Measurements from ENCODE around the gene GPD2.

Gene GPD2

DNA sequence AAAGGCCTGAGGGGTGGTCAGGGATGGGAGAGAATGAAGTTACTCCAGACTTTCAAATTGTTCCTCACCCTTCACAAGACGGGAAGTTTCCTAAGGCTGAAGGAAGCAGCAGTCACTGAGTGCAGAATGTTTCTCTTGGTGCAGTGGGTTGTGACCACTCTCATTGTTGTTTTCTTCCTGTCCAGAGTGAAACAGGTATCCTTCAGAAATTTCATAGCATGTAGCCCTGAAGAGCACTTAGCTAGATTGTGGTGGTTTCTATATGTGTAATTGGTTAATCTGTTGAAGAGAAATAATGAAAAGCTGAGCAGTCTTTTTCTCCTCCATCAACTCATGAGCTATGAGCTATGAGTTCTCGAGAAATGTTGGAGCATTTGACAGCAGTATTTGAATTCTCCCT lies 96.8 kb downstream of the GPD2 start:
- no peak for DNase-seq (ENCODE audit: low read depth)

DNA sequence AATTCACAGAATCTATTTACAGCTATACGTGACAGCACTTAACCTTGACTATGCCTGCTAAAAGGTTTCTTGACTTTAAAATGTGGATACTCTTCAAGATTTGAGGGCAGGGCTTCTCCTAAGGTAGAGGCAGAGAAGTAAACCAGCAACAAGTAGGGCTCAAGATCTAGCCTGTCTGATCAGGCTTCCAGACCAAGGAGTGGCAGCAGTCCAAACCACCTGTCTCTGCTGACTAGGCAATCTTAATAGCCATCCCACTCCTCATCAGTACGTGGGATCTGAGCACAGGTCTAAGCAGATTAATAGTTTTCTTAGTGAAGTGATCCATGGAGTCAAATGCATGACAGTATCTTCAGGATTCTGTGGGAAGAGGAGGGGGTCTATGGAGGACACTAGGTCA lies 100.4 kb downstream of the GPD2 start:
- DNase-seq (ENCODE audit: low read depth): no peak

- no peak for DNase-seq (ENCODE audit: low read depth)
Measured at GRCh38 chr2:156537141-156537540, 101.0 kb downstream of the GPD2 start.

DNA sequence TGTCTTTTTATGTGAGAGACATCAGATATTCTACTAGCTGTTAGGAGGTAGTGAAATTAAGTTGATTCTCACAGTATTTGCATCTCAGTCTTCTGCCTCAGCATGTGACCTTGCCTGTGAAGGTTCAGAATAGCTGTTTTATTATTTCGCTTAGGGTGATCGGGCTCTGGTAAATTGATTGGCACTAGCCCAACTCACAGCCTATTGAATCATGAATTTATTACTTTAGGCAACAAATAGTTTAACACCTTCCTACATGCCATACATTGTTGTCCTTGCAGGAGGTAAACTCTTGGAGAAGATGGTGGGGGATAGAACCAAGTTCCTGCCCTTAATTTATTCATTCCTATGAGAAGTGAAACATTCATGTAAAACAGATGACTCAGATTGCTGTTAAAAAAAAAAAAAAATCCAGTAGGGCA lies 101.9 kb downstream of the GPD2 start:
- DNase-seq (ENCODE audit: low read depth): no peak

DNA sequence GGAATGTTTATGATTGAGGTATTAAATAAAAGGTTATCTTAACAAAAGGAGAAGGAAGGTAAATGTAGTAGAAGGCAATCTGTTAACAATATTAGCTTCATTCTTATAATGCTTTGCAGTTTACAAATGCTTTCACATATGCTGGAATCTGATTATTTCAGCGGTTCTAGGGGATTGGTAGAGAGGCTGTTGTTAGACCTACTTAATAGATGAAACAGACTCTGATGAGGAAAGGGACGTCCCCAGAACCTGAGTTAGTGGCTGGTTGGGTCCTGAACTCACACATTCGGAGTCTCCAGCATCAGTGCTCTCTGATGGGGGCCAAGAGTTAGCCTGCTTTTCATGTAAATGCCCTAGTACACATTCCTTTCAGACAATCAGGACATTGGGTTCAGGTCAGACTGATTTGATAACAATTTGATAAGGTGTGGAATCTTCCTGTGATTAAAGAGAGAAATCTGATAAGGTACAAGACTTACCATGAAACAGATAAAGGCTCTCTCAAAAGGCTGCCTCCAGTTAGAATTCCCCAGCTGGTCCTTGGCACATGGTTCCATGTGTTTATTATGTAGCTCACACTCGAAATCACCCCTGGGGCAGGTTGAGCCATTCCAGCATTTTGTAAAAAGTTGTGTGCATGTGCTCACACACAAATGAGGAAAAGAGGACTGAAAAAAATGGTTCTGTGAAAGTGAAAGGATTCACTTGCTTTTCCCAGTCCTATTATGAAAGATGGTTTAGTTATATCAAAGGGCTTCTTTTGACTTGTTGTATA lies 103.1 kb downstream of the GPD2 start:
- no peak for DNase-seq (ENCODE audit: low read depth)

DNA sequence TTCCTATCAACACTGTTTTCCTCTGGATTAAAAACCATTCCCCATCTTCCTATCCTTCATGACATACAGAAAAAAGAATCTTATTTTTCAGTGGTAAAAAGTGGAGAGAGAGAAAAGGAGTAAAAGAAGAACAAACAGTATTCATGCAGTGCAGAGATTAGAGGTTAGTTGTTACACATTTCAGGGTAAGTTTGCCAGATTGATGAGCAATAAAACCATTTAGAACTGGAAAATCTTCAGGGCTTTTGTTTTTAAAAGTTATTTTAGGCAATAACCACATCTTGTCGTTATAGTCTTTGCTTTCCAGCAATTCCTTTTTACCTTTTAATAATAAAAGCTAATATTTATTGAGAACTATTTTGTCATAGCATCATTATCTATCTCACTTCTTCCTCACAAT lies 104.5 kb downstream of the GPD2 start:
- no peak for DNase-seq (ENCODE audit: low read depth)

- DNase-seq (ENCODE audit: low read depth): no peak
Measured at GRCh38 chr2:156541229-156541628, 105.0 kb downstream of the GPD2 start.

DNA sequence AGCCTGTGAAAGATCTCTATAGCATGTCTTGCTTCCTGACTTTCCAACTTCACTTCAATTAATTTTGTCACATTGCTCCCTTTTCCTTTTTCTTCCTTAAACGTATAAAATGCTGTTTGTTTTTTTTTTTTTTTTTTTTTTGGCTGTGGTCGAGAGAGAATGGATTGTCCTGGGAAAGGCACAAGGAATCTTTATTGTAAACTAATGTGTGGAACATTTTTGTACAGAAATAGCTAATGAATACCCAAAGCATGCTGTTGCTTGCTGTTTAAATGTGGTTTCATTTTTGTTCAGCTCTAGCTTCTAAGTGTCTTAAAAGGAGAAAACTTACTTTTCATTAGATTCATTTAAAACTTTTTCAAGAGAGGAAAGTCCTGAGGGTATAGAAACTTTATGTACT lies 105.5 kb downstream of the GPD2 start:
- no peak for DNase-seq (ENCODE audit: low read depth)

- DNase-seq (ENCODE audit: low read depth): no peak
Measured at GRCh38 chr2:156548413-156548812, 112.2 kb downstream of the GPD2 start.

GRCh38 chr2:156553714-156554442 lies 117.7 kb downstream of the GPD2 start:
- no peak for DNase-seq (ENCODE audit: low read depth)

GRCh38 chr2:156561326-156561725 lies 125.1 kb downstream of the GPD2 start:
- no peak for DNase-seq (ENCODE audit: low read depth)

DNA sequence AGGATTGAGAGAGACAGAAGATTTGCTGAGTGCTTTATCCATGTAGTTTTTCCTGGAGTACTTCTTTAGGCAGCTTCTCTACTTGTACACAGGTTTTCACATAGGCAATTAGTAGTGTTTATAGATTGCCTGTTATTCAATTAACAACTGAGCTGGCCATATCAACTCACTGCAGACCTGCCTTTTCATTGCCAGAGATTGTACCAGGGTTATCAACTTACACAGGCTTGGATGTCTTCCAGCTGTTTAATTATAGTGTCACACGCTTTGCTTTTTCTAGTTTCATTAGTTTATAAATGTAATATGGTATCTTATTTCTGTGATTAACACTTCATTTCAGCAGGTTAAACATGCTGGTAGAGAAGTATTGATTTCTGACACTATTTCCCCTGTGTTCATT lies 125.9 kb downstream of the GPD2 start:
- DNase-seq (ENCODE audit: low read depth): no peak

GRCh38 chr2:156563994-156564753 lies 128.0 kb downstream of the GPD2 start:
- no peak for DNase-seq (ENCODE audit: low read depth)

DNA sequence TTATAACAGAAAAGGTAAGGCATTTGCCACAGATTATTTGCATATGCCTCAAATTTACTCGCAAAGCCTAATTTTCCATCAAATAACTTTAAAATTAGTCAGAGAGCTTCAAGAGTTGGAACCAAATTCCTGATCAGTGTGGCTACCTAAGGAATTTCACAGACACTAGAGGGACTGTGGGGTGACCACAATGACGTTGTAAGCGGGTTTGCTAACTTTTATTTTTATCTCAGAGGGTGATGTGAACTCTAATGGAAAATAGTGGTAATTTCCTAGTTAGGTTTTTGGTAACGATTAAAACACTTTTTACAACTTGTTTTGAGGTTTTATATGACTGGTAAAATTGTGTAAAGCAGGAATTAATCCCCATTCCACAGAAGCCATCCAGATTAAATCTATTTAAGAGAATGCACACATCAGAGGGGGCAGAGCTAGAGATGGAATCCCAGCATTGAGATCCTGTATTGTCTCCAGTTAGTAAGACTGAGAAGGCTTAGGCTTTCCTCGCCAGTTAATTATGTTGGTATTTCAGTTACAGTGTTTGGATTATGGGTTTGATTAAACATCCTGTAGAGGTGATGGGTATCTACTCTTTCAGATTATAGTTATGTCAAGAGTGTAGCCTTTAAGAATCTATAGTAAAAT lies 129.0 kb downstream of the GPD2 start:
- DNase-seq (ENCODE audit: low read depth): peak; percentile 47

DNA sequence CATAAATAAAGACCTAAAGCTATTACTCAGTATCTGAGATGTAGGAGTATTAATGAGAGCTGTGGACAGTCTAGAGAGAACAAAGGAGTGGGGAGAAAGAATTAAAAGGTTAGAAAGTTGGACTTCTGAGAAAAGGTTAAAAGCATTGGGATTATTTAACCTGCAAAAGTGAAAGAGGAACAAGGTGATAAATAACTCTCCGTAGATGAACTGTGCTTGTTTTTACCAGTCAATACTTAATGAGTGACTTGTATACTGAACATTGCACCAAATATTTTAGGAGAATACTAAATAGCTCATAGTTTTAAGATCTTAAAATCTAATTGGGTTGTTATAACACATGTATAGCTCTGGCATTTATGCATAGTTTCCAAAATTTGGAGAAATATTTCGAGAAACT lies 137.5 kb downstream of the GPD2 start:
- DNase-seq (ENCODE audit: low read depth): no peak

DNA sequence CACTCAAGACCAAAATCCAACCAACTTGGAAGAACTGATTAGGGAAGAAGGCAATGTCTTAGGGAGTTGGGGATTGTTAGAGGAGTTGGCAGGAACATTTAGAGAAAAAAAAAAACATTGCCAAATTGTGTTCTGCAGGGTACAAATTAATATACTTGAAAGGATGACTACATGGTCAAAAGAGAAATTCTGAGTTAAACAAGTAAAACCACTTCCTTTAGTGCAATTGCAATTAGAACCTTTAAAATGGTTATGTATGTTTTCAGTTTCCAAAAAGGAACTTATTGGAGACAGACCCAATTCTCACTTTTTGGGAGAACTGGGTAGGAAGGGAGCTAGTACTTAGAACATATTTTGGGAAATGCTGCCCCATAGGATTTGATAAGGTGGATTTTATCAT lies 137.9 kb downstream of the GPD2 start:
- no peak for DNase-seq (ENCODE audit: low read depth)

- DNase-seq (ENCODE audit: low read depth): no peak
Measured at GRCh38 chr2:156576005-156576404, 139.8 kb downstream of the GPD2 start.

- no peak for DNase-seq (ENCODE audit: low read depth)
Measured at GRCh38 chr2:156580501-156580900, 144.3 kb downstream of the GPD2 start.

DNA sequence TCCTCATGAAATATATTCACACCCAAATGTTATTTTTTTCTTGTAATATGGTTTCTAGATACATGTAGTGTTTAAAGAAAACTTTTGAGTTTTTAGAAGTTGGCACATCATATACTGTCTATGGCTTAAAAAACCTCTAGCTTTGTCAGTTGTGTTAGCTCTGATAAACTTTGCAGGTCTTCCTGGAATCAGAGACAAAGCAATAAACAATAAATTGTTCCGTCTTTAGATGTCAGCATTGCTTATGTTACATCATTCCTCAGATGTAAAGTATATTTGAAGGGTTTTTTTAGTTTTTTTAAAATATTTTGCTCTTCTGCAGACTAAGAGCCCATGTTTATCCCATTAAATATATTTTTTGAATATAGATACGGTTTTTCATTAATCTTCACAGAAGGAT lies 145.1 kb downstream of the GPD2 start:
- no peak for DNase-seq (ENCODE audit: low read depth)

GRCh38 chr2:156585457-156585856 lies 149.3 kb downstream of the GPD2 start:
- no peak for DNase-seq (ENCODE audit: low read depth)

GRCh38 chr2:156586621-156587020 lies 150.4 kb downstream of the GPD2 start:
- no peak for DNase-seq (ENCODE audit: low read depth)

DNA sequence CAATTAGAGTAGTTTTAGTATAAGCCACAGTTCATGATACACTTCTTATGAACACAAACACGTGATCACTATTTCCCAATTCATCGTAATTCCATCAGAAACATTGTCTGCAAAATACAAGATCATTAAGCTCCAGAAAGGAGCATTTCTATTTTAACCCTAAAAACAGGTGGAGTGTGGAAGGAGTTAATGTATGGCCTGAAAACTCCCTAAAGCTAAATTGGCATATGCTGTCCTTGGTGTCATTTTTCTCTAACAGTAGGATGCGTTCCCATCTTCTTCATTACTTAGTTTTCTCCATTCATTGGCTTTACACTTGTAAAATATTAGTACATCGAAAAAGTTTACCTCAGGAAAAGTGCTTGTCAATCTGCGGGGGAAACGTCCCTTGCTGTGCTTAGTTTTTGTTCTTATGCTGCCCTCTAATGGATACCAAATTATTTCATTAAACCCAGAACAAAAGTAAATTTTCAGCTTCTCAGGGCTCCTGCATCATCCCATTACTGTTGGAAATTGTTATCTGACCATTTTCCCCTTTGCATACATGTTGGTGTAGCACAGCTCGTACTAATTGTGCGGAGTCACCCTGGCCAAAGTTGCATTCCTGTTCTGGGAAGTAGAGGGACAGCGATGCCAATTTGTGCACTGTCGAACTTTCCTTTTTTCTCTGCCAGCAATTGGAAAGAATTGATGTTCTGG lies 153.4 kb downstream of the GPD2 start:
- DNase-seq (ENCODE audit: low read depth): no peak
